ENCODE data around the gene RNF144A. TPM values are rescaled to one million over a fixed set of nuclear protein-coding genes. Genes with fewer than 3 reads are reported as not detected.

The RNF144A gene
- total RNA-seq (19.7 and 28.8 TPM in 2 replicates), polyA plus RNA-seq (9.5 and 9.7 TPM in 2 replicates), polyA minus RNA-seq (20.8 and 29.0 TPM in 2 replicates), Bru-seq, nascent RNA (percentile 75 among the genes with signal in this experiment), BruChase-seq, experiment 1, labeled RNA remaining after a 6-hour chase (percentile 71 among the genes with signal in this experiment), BruChase-seq, experiment 2, labeled RNA remaining after a 2-hour chase (percentile 71 among the genes with signal in this experiment)
- polyA plus RNA-seq (2011; cell fraction: cytosol; rRNA removed): 6.9 and 8.0 TPM in 2 replicates
- polyA plus RNA-seq (2011; cell fraction: nucleus; rRNA removed): 8.7 and 10.2 TPM in 2 replicates
- polyA plus RNA-seq (2012): 2.0 and 2.1 TPM in 2 replicates
- not detected for polyA minus RNA-seq (2011; cell fraction: cytosol; rRNA and poly(A)+ RNA removed)
- 17.9 and 30.9 TPM in 2 replicates for polyA minus RNA-seq (2011; cell fraction: nucleus; rRNA and poly(A)+ RNA removed)
- long read RNA-seq, full-length matches to known transcripts: 5 of 27 reads
- long read RNA-seq, partial matches to known transcripts: 5 of 27 reads
- long read RNA-seq, other reads (novel, unspliced or antisense): 17 of 27 reads

- no peaks in the 10 kb centered on the region for H3K4me1 ChIP-seq (ENCODE audit: control insufficient read depth, extremely low read depth, insufficient read depth, low read length)
- peak; percentile 43 to 51 for TF ChIP-seq CTCF (IDR thresholded peaks at IDR 0.05; ENCODE audit: extremely low read depth in 1 of 2, insufficient read depth in 1 of 2, low read depth in 1 of 2, low read length in 2 of 2)
- TF ChIP-seq FOS (IDR thresholded peaks at IDR 0.05; ENCODE audit: borderline replicate concordance, insufficient read depth, low read length): no peak
- H3K9me3 ChIP-seq (replicated peaks; ENCODE audit: control insufficient read depth, insufficient read depth, low read length): no peaks in the 10 kb centered on the region
- H3K4me2 ChIP-seq (ENCODE audit: insufficient read depth, low read length): peak within 1 kb of the TSS; percentile 72
- no peak within 1 kb of the TSS for H3K27ac ChIP-seq (ENCODE audit: insufficient read depth, low read depth, low read length)
- dilution Hi-C loops (cut with MboI; ENCODE audit: extremely low pct_ligation_motif_present, low sequenced_read_pairs): no loop called here
- H2AFZ ChIP-seq (ENCODE audit: low read depth, low read length): peak within 1 kb of the TSS; percentile 89
- POLR2A ChIA-PET: no interaction called here
- intact Hi-C loops (cut with micrococcal nuclease): loop anchor here (1.0 to 5.0 kb wide), 6 partner anchors 60 to 1760 kb away; no protein-coding TSS in a partner anchor
- no peaks in the 10 kb centered on the region for H4K20me1 ChIP-seq (replicated peaks; ENCODE audit: control insufficient read depth, extremely low read depth, insufficient read depth, low read length)
- H3K4me3 ChIP-seq (replicated peaks in 1 of 3; ENCODE audit: insufficient read depth in 1 of 3, low read depth in 1 of 3, low read length in 3 of 3): peak within 1 kb of the TSS; percentile 28 to 58 (median 51)
- H3K36me3 ChIP-seq (ENCODE audit: control insufficient read depth in 2 of 2, extremely low read depth in 1 of 2, insufficient read depth in 2 of 2, low read length in 2 of 2): no peaks in the 10 kb centered on the region
- no TSS peak for BruUV-seq (replicated peaks)
- DNase-seq (ENCODE audit: low read depth, low spot score): peak; percentile 40
- peaks cover 0 to 2% of the 10 kb centered on the region in 2 experiments for H3K27me3 ChIP-seq (ENCODE audit: control insufficient read depth in 2 of 2, insufficient read depth in 2 of 2, low read length in 2 of 2)
- H3K9ac ChIP-seq (replicated peaks; ENCODE audit: extremely low read depth, insufficient read depth, low read length): peak within 1 kb of the TSS; percentile 57
- no peaks in the 10 kb centered on the region for H3K79me2 ChIP-seq (ENCODE audit: control insufficient read depth, insufficient read depth, low read length)
- H3K9me1 ChIP-seq (replicated peaks; ENCODE audit: control insufficient read depth, extremely low read depth, insufficient read depth, low read length): no peaks in the 10 kb centered on the region
- CTCF ChIA-PET: interaction anchor here (0.5 to 4.7 kb wide), 25 partner anchors 9 to 127 kb away, joined by 3 to 40 read pairs (median 6); no protein-coding TSS in a partner anchor
- FAIRE-seq: peak; percentile 48
These were observed at the start of gene RNF144A for GRCh38 chr2:6917071-6917760. RNF144A (plus strand) TSS chr2:6917412; CDS start chr2:6996927, 79,515 bp downstream.

Data from endothelial cell of umbilical vein (primary cell).